ENCODE measurements around the gene SDS.

GRCh38 chr12:113369391-113369985, 34.2 kb downstream of the SDS start:
- TF ChIP-seq CTCF (IDR thresholded peaks at IDR 0.05; ENCODE audit: poor library complexity) (no peak), EZH2 (IDR thresholded peaks at IDR 0.05; ENCODE audit: borderline replicate concordance) (no peak)
